Loucy (cell line): ENCODE data around the gene DEXI.

Experiments used
- H2AFZ ChIP-seq: fragments of 200-600 bp; sonication (generic); 2 replicates; pipeline ENCODE4 v1.6.0; 2016; ENCODE audit warnings: antibody characterized with exemption, mild to moderate bottlenecking, low read length, moderate library complexity
- H3F3A ChIP-seq: fragments of 200-600 bp; 2 replicates; pipeline ENCODE4 v1.6.0; 2016; ENCODE audit warnings: antibody characterized with exemption, low read depth, mild to moderate bottlenecking
- H3K27me3 ChIP-seq: fragments of 200-600 bp; sonication (generic); 2 replicates; pipeline ENCODE4 v1.6.1; 2014; ENCODE audit warnings: low read length, mild to moderate bottlenecking; ENCODE audit not compliant: insufficient read depth, poor library complexity, severe bottlenecking
- H3K36me3 ChIP-seq: fragments of 200-600 bp; sonication (generic); 2 replicates; pipeline ENCODE4 v1.6.1; 2016; ENCODE audit warnings: low read length; ENCODE audit not compliant: insufficient read depth
- H3K4me1 ChIP-seq: fragments of 200-600 bp; sonication (generic); 2 replicates; pipeline ENCODE4 v1.5.1; 2014; ENCODE audit warnings: low read length, mild to moderate bottlenecking; ENCODE audit not compliant: insufficient read depth, poor library complexity, severe bottlenecking
- H3K4me2 ChIP-seq: fragments of 200-600 bp; sonication (generic); 2 replicates; pipeline ENCODE4 v1.6.0; 2014; ENCODE audit warnings: antibody characterized with exemption, low read length, low read depth, mild to moderate bottlenecking; ENCODE audit not compliant: poor library complexity, severe bottlenecking
- H3K4me3 ChIP-seq: fragments of 200-600 bp; sonication (generic); 2 replicates; pipeline ENCODE4 v1.5.1; 2014; ENCODE audit warnings: low read length, mild to moderate bottlenecking, mixed read lengths; ENCODE audit not compliant: poor library complexity, severe bottlenecking
- H3K79me2 ChIP-seq: fragments of 200-600 bp; sonication (generic); 2 replicates; pipeline ENCODE4 v1.6.1; 2014; ENCODE audit warnings: low read length; ENCODE audit not compliant: insufficient read depth
- H3K9ac ChIP-seq: fragments of 200-600 bp; sonication (generic); 2 replicates; pipeline ENCODE4 v1.6.0; 2014; ENCODE audit warnings: mild to moderate bottlenecking, low read depth, low read length, moderate library complexity; ENCODE audit not compliant: poor library complexity, severe bottlenecking
- H3K9me2 ChIP-seq: fragments of 200-600 bp; sonication (generic); replicated peaks from 2 replicates; pipeline ENCODE4 v1.6.1; 2016; ENCODE audit warnings: low read depth, low read length, mixed read lengths
- H3K9me3 ChIP-seq: fragments of 200-600 bp; sonication (generic); 2 replicates; pipeline ENCODE4 v1.6.1; 2014; ENCODE audit warnings: mild to moderate bottlenecking, antibody characterized with exemption, low read length, low read depth; ENCODE audit not compliant: insufficient read depth
- H4K20me1 ChIP-seq: fragments of 200-600 bp; sonication (generic); 2 replicates; pipeline ENCODE4 v1.6.0; 2014; ENCODE audit warnings: antibody characterized with exemption, low read length, mild to moderate bottlenecking; ENCODE audit not compliant: insufficient read depth, poor library complexity, severe bottlenecking
- CTCF ChIP-seq: fragments of 200-600 bp; sonication (generic); conservative IDR thresholded peaks from 2 replicates; pipeline ENCODE4 v1.5.1; 2014; ENCODE audit warnings: mild to moderate bottlenecking, antibody characterized with exemption, low read length
- EZH2phosphoT487 ChIP-seq: fragments of 200-600 bp; IDR thresholded peaks from 2 replicates; pipeline ENCODE4 v1.6.1; 2018; ENCODE audit warnings: antibody characterized with exemption, mild to moderate bottlenecking, moderate library complexity, borderline replicate concordance

The DEXI gene

GRCh38 chr16:10879681-10880589 is 62.3 kb downstream of the DEXI start:
- H3K9me3 ChIP-seq = no peaks in the 10 kb centered on the region
- H3K9ac ChIP-seq = no peak overlapping the region
- no peaks in the 10 kb centered on the region for H3K9me2 ChIP-seq
- no peaks in the 10 kb centered on the region for H3F3A ChIP-seq
- H3K27me3 ChIP-seq = no peaks in the 10 kb centered on the region
- no peaks in the 10 kb centered on the region for H3K79me2 ChIP-seq
- no peaks in the 10 kb centered on the region for H3K36me3 ChIP-seq
- no peak overlapping the region for H3K4me2 ChIP-seq
- H2AFZ ChIP-seq = no peak overlapping the region
- H4K20me1 ChIP-seq = no peaks in the 10 kb centered on the region
- H3K4me3 ChIP-seq = no peak overlapping the region
- no peaks in the 10 kb centered on the region for H3K4me1 ChIP-seq
- TF ChIP-seq CTCF (no peak), EZH2phosphoT487 (no peak)
